H1 (cell line): Measurements from ENCODE around the gene TPM1. TPM values are rescaled to one million over a fixed set of nuclear protein-coding genes. Genes with fewer than 3 reads are reported as not detected.

ENCODE experiments used
- ASH2L ChIP-seq: fragments of 200-600, 300-600 bp; sonication (generic); IDR thresholded peaks from one replicate; pipeline ENCODE4 v1.7.1; 2017; ENCODE audit warnings: low read length
- CBX5 ChIP-seq: fragments of 300-800, 300-1000 bp; sonication (generic); IDR thresholded peaks from 2 replicates; pipeline ENCODE4 v1.7.1; 2016; ENCODE audit warnings: antibody characterized with exemption, low read length, low read depth
- CHD7 ChIP-seq: fragments of 300-600 bp; sonication (generic); IDR thresholded peaks from 2 replicates; pipeline ENCODE4 v1.7.1; 2012; ENCODE audit warnings: low read length, moderate library complexity, mild to moderate bottlenecking, inconsistent platforms; ENCODE audit not compliant: insufficient replicate concordance
- HDAC2 ChIP-seq, 2 experiments: fragments of 300-600 bp in 1 of 2; sonication (generic) in 1 of 2; IDR thresholded peaks; 2 replicates each; pipeline ENCODE4 v1.6.1; 2011 to 2012; ENCODE audit warnings: low read depth in 2 of 2, low read length in 2 of 2, mild to moderate bottlenecking in 2 of 2, moderate library complexity in 2 of 2, borderline replicate concordance in 1 of 2, inconsistent platforms in 1 of 2
- HDAC6 ChIP-seq: IDR thresholded peaks from one replicate; pipeline ENCODE4 v1.7.1; 2012; ENCODE audit warnings: low read depth, mild to moderate bottlenecking, inconsistent platforms, low read length, moderate library complexity
- JUN ChIP-seq: IDR thresholded peaks from 2 replicates; pipeline ENCODE4 v1.6.1; 2011; ENCODE audit warnings: low read depth, mild to moderate bottlenecking, improper control_type of control experiment, low read length
- MAX ChIP-seq: IDR thresholded peaks from 2 replicates; pipeline ENCODE4 v1.6.1; 2012; ENCODE audit warnings: inconsistent platforms
- RBBP5 ChIP-seq: IDR thresholded peaks from 2 replicates; pipeline ENCODE4 v1.7.1; 2012; ENCODE audit warnings: low read depth, mild to moderate bottlenecking, inconsistent platforms, low read length, moderate library complexity, borderline replicate concordance
- SAP30 ChIP-seq: fragments of 300-600 bp; sonication (generic); IDR thresholded peaks from 2 replicates; pipeline ENCODE4 v1.7.1; 2012; ENCODE audit warnings: low read length, moderate library complexity, mild to moderate bottlenecking, inconsistent platforms; ENCODE audit not compliant: insufficient read depth, insufficient replicate concordance
- USF2 ChIP-seq: IDR thresholded peaks from 2 replicates; pipeline ENCODE4 v1.6.1; 2011; ENCODE audit warnings: low read length, improper control_type of control experiment
- polyA plus RNA-seq, 7 experiments: library from polyadenylated mRNA; depleted of rRNA in 3 of 7; stranded (reverse) in 5 of 7; unstranded in 2 of 7; fragments of >200 nt in 5 of 7; fragments of 200-250 nt in 2 of 7; gene quantifications; 1 replicate in 5 of 7; 2 replicates in 1 of 7; 4 replicates in 1 of 7; pipeline versions ENCODE4 v1.2.1 to v1.2.3, GENCODE V29; 2011 to 2013; ENCODE audit warnings: missing spikeins in 2 of 7, mixed read lengths in 2 of 7
- total RNA-seq: library from RNA; stranded (reverse); fragmentation: NEBNext Ultra II Directional; extraction: Animal tissue kit (Norgen Biotek cat#: 25700); gene quantifications from 2 replicates; pipeline ENCODE4 v1.2.1, GENCODE V29; 2021

TPM1 gene
- total and polyA plus RNA-seq, 2 of the 8 experiments (the other 6 are each of a cell fraction or from before 2014, with no cell fraction given) = 258 to 579 TPM

- TF ChIP-seq CHD7 = no peak
- no peak for TF ChIP-seq CBX5
- no peak for TF ChIP-seq SAP30
- no peak for TF ChIP-seq MAX
- TF ChIP-seq JUN = no peak
- no peak for TF ChIP-seq RBBP5
- no peak for TF ChIP-seq ASH2L
- no peak for TF ChIP-seq HDAC6
- no peak for TF ChIP-seq USF2
- TF ChIP-seq HDAC2 (IDR thresholded peaks at IDR 0.05; ENCODE audit: borderline replicate concordance in 1 of 2, low read depth in 2 of 2, low read length in 2 of 2) = no peak
These were observed 12.4 kb downstream of the TPM1 start (continued) for GRCh38 chr15:63054985-63055384.
